ENCODE measurements around the gene BAIAP2. TPM values are rescaled to one million over a fixed set of nuclear protein-coding genes. Genes with fewer than 3 reads are reported as not detected.
A peak's percentile ranks its signal among the peaks of the same experiment; 100 is the strongest.

Gene BAIAP2
- total RNA-seq, 1 experiment from 2014 or later = 57.7 TPM

GRCh38 chr17:81071761-81072741 lies 37.1 kb downstream of the BAIAP2 start:
- H3K27ac Mint-ChIP-seq (ENCODE audit: unreplicated experiment) = peak overlapping the region; percentile 70
- no peaks in the 10 kb centered on the region for H3K9me3 Mint-ChIP-seq (ENCODE audit: unreplicated experiment)
- intact Hi-C loops (cut with micrococcal nuclease; ENCODE audit: unreplicated experiment) = no loop called here
- Histone ChIP-seq H3K4me1 (peaks cover 11% of the 10 kb centered on the region; the same call in 1 of the 2 replicates), H3K27me3 (replicated peaks; ENCODE audit: control insufficient read depth, insufficient read depth, low read length) (no peaks in the 10 kb centered on the region), H3K4me3 (ENCODE audit: low read depth, low read length) (no peak overlapping the region), H3K36me3 (ENCODE audit: control insufficient read depth, insufficient read depth, low read length) (no peaks in the 10 kb centered on the region), H3K9me3 (no peaks in the 10 kb centered on the region)
- peak overlapping the region; percentile 48 for H3K4me3 Mint-ChIP-seq (ENCODE audit: unreplicated experiment)
- peak in 1 of 2 experiments; percentile 64 for DNase-seq
- no peak for TF ChIP-seq CTCF (IDR thresholded peaks at IDR 0.05; ENCODE audit: insufficient read depth in 1 of 2, low read depth in 1 of 2, low read length in 1 of 2, severe bottlenecking in 1 of 2, unreplicated experiment in 1 of 2)
- H3K4me1 Mint-ChIP-seq (ENCODE audit: low read depth, unreplicated experiment) = peaks cover 9% of the 10 kb centered on the region
- ChIA-PET POLR2A (no interaction called here), CTCF (no interaction called here)
- no TSS peak for BruUV-seq (replicated peaks)
- peaks cover 43% of the 10 kb centered on the region for H3K36me3 Mint-ChIP-seq (ENCODE audit: insufficient read depth, unreplicated experiment)
- no peaks in the 10 kb centered on the region for H3K27me3 Mint-ChIP-seq (ENCODE audit: insufficient read depth, unreplicated experiment)

- H3K27me3 ChIP-seq (replicated peaks; ENCODE audit: control insufficient read depth, insufficient read depth, low read length) = no peaks in the 10 kb centered on the region
- Mint-ChIP-seq H3K4me3 (ENCODE audit: unreplicated experiment) (no peak overlapping the region), H3K27ac (ENCODE audit: unreplicated experiment) (no peak overlapping the region), H3K27me3 (ENCODE audit: insufficient read depth, unreplicated experiment) (no peaks in the 10 kb centered on the region), H3K4me1 (ENCODE audit: low read depth, unreplicated experiment) (peaks cover 9% of the 10 kb centered on the region), H3K9me3 (ENCODE audit: unreplicated experiment) (no peaks in the 10 kb centered on the region), H3K36me3 (ENCODE audit: insufficient read depth, unreplicated experiment) (peaks cover 40% of the 10 kb centered on the region)
- H3K9me3 ChIP-seq = no peaks in the 10 kb centered on the region
- no peaks in the 10 kb centered on the region for H3K36me3 ChIP-seq (ENCODE audit: control insufficient read depth, insufficient read depth, low read length)
- BruUV-seq (replicated peaks) = no TSS peak
- no peak for DNase-seq
- TF ChIP-seq CTCF (IDR thresholded peaks at IDR 0.05; ENCODE audit: insufficient read depth in 1 of 2, low read depth in 1 of 2, low read length in 1 of 2, severe bottlenecking in 1 of 2, unreplicated experiment in 1 of 2) = no peak
- H3K4me1 ChIP-seq = peaks cover 11% of the 10 kb centered on the region; the same call in 1 of the 2 replicates
- ChIA-PET CTCF (no interaction called here), POLR2A (no interaction called here)
- no peak overlapping the region for H3K4me3 ChIP-seq (ENCODE audit: low read depth, low read length)
- intact Hi-C loops (cut with micrococcal nuclease; ENCODE audit: unreplicated experiment) = no loop called here
Observed at GRCh38 chr17:81073967-81074839, 39.3 kb downstream of the BAIAP2 start.

GRCh38 chr17:81074875-81075274 lies 39.9 kb downstream of the BAIAP2 start:
- Mint-ChIP-seq H3K36me3 (ENCODE audit: insufficient read depth, unreplicated experiment) (peaks cover 38% of the 10 kb centered on the region), H3K4me1 (ENCODE audit: low read depth, unreplicated experiment) (peaks cover 9% of the 10 kb centered on the region), H3K27ac (ENCODE audit: unreplicated experiment) (no peak overlapping the region), H3K9me3 (ENCODE audit: unreplicated experiment) (no peaks in the 10 kb centered on the region), H3K4me3 (ENCODE audit: unreplicated experiment) (no peak overlapping the region), H3K27me3 (ENCODE audit: insufficient read depth, unreplicated experiment) (no peaks in the 10 kb centered on the region)
- POLR2A ChIA-PET = no interaction called here
- Histone ChIP-seq H3K4me3 (ENCODE audit: low read depth, low read length) (no peak overlapping the region), H3K4me1 (peaks cover 11% of the 10 kb centered on the region; the same call in 1 of the 2 replicates), H3K36me3 (ENCODE audit: control insufficient read depth, insufficient read depth, low read length) (no peaks in the 10 kb centered on the region), H3K27me3 (replicated peaks; ENCODE audit: control insufficient read depth, insufficient read depth, low read length) (no peaks in the 10 kb centered on the region), H3K9me3 (no peaks in the 10 kb centered on the region)
- CTCF ChIA-PET = no interaction called here
- intact Hi-C loops (cut with micrococcal nuclease; ENCODE audit: unreplicated experiment) = no loop called here
- no TSS peak for BruUV-seq (replicated peaks)
- no peak for DNase-seq
- no peak for TF ChIP-seq CTCF (IDR thresholded peaks at IDR 0.05; ENCODE audit: insufficient read depth in 1 of 2, low read depth in 1 of 2, low read length in 1 of 2, severe bottlenecking in 1 of 2, unreplicated experiment in 1 of 2)

Measured in Caco-2 (cell line).